IgD-negative memory B cell (primary cell): ENCODE results near the gene CTDNEP1. TPM values are rescaled to one million over a fixed set of nuclear protein-coding genes. Genes with fewer than 3 reads are reported as not detected.

Experiments
- polyA plus RNA-seq: library from polyadenylated mRNA; unstranded; fragments of 300-500 nt; fragmentation: Illumina TruSeq; gene quantifications from one replicate; pipeline ENCODE4 v1.2.3, GENCODE V29; 2021

The CTDNEP1 gene
- polyA plus RNA-seq, 1 donor from 2014 or later = 48.7 TPM

Other genes starting within 250 kb of the CTDNEP1 start
- gene RNASEK, start 239.1 kb downstream of the CTDNEP1 start, polyA plus RNA-seq = 984 TPM
- gene BCL6B, start 228.7 kb downstream of the CTDNEP1 start, polyA plus RNA-seq = 0.33 TPM
- gene SLC16A13, start 215.7 kb downstream of the CTDNEP1 start, polyA plus RNA-seq = 3.3 TPM
- gene SLC16A11, start 207.6 kb downstream of the CTDNEP1 start, polyA plus RNA-seq = 3.4 TPM
- not detected for gene CLEC10A, start 171.5 kb downstream of the CTDNEP1 start, polyA plus RNA-seq
- 0.60 TPM for gene ASGR2, start 136.9 kb downstream of the CTDNEP1 start, polyA plus RNA-seq
- 0.50 TPM for gene ASGR1, start 72.4 kb downstream of the CTDNEP1 start, polyA plus RNA-seq
- 0.38 TPM for gene DLG4, start 31.9 kb downstream of the CTDNEP1 start, polyA plus RNA-seq
- 88.6 TPM for gene ACADVL, start 31.8 kb downstream of the CTDNEP1 start, polyA plus RNA-seq
- gene DVL2, start 17.2 kb downstream of the CTDNEP1 start, polyA plus RNA-seq = 32.3 TPM
- 38.2 TPM for gene PHF23, start 12.3 kb downstream of the CTDNEP1 start, polyA plus RNA-seq
- 1,138 TPM for gene GABARAP, start 9.3 kb downstream of the CTDNEP1 start, polyA plus RNA-seq
- 86.8 TPM for gene ELP5, start 481 bp upstream of the CTDNEP1 start, polyA plus RNA-seq
- 1.2 TPM for gene CLDN7, start 10.7 kb upstream of the CTDNEP1 start, polyA plus RNA-seq
- gene SLC2A4, start 30.0 kb upstream of the CTDNEP1 start, polyA plus RNA-seq = not detected
- not detected for gene YBX2, start 42.9 kb upstream of the CTDNEP1 start, polyA plus RNA-seq
- 221 TPM for gene EIF5A, start 55.9 kb upstream of the CTDNEP1 start, polyA plus RNA-seq
- gene GPS2, start 63.6 kb upstream of the CTDNEP1 start, polyA plus RNA-seq = 128 TPM
- 1.7 TPM for gene NEURL4, start 77.6 kb upstream of the CTDNEP1 start, polyA plus RNA-seq
- gene ACAP1, start 84.8 kb upstream of the CTDNEP1 start, polyA plus RNA-seq = 251 TPM
- gene KCTD11, start 100.4 kb upstream of the CTDNEP1 start, polyA plus RNA-seq = 6.8 TPM
- gene TMEM95, start 103.4 kb upstream of the CTDNEP1 start, polyA plus RNA-seq = not detected
- gene TNK1, start 129.4 kb upstream of the CTDNEP1 start, polyA plus RNA-seq = 4.4 TPM
- 113 TPM for gene PLSCR3, start 142.8 kb upstream of the CTDNEP1 start, polyA plus RNA-seq
- gene TMEM256, start 152.4 kb upstream of the CTDNEP1 start, polyA plus RNA-seq = 84.7 TPM
- gene NLGN2, start 156.1 kb upstream of the CTDNEP1 start, polyA plus RNA-seq = not detected
- not detected for gene SPEM1, start 168.6 kb upstream of the CTDNEP1 start, polyA plus RNA-seq
- gene SPEM2, start 173.9 kb upstream of the CTDNEP1 start, polyA plus RNA-seq = not detected
- gene SPEM3, start 177.1 kb upstream of the CTDNEP1 start, polyA plus RNA-seq = not detected
- gene TMEM102, start 183.7 kb upstream of the CTDNEP1 start, polyA plus RNA-seq = 25.5 TPM
- not detected for gene FGF11, start 187.8 kb upstream of the CTDNEP1 start, polyA plus RNA-seq
- gene CHRNB1, start 193.3 kb upstream of the CTDNEP1 start, polyA plus RNA-seq = 13.8 TPM
- gene ZBTB4, start 227.9 kb upstream of the CTDNEP1 start, polyA plus RNA-seq = 15.9 TPM
- not detected for gene SLC35G6, start 229.7 kb upstream of the CTDNEP1 start, polyA plus RNA-seq
- gene POLR2A, start 232.6 kb upstream of the CTDNEP1 start, polyA plus RNA-seq = 55.7 TPM